B cell (primary cell): ENCODE results near the gene FKBP15.

Experiments
- EZH2 ChIP-seq: IDR thresholded peaks from 2 replicates; pipeline ENCODE4 v1.6.1; 2012; ENCODE audit warnings: borderline replicate concordance, low read depth, mild to moderate bottlenecking, moderate library complexity, low read length; ENCODE audit not compliant: insufficient read depth, poor library complexity, severe bottlenecking
- TF ChIP-seq, protein P1 (sequence below): fragments of 200-600 bp; IDR thresholded peaks from one replicate; pipeline ENCODE4 v1.8.0; 2022; ENCODE audit warnings: antibody characterized with exemption, mild to moderate bottlenecking

DNA sequence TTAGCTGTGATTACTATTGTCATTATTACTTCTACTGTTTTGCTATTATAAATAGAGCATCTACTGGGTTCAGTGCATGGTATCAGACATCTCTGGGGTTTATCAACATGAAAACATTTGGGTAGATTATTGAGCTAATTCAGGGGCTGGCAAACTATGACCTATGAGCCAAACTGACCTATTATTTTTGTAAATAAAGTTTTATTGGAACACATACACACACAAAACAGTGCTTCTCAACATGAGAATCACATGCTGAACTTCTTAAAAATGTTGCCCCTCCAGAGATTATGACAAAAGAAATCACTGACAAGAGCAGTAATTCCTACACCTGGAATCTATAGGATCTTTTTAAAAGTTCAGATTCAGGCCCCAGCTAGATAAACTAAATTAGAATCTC, 39.9 kb downstream of the FKBP15 start:
- TF ChIP-seq, protein P1, sequence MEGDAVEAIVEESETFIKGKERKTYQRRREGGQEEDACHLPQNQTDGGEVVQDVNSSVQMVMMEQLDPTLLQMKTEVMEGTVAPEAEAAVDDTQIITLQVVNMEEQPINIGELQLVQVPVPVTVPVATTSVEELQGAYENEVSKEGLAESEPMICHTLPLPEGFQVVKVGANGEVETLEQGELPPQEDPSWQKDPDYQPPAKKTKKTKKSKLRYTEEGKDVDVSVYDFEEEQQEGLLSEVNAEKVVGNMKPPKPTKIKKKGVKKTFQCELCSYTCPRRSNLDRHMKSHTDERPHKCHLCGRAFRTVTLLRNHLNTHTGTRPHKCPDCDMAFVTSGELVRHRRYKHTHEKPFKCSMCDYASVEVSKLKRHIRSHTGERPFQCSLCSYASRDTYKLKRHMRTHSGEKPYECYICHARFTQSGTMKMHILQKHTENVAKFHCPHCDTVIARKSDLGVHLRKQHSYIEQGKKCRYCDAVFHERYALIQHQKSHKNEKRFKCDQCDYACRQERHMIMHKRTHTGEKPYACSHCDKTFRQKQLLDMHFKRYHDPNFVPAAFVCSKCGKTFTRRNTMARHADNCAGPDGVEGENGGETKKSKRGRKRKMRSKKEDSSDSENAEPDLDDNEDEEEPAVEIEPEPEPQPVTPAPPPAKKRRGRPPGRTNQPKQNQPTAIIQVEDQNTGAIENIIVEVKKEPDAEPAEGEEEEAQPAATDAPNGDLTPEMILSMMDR: no peak
- TF ChIP-seq EZH2: no peak
